Right ventricle myocardium inferior (tissue), 1 donor: ENCODE results near the gene PAPPA2. TPM values are rescaled to one million over a fixed set of nuclear protein-coding genes. Genes with fewer than 3 reads are reported as not detected.
A peak's percentile ranks its signal among the peaks of the same experiment; 100 is the strongest.
"Not testable (repeated sequence)": the region's sequence is repeated elsewhere in the genome, so short reads cannot be mapped to it uniquely, and the experiment has no call there.

Experiments
- ATAC-seq: fragments of 200-7000 bp; cut with Tn5 transposase; one replicate; pipeline ENCODE4 v1.9.1; 2020; ENCODE audit warnings: mild to moderate bottlenecking, moderate library complexity
- DNase-seq: peaks from one replicate; pipeline ENCODE4 v3.0.0; 2021; ENCODE audit errors: missing footprints
- intact Hi-C: fragments of 100-400 bp; cut with DNase I; formaldehyde crosslinking; loops from one replicate; pipeline ENCODE4 v1.11.0; 2022
- total RNA-seq: library from RNA; stranded (reverse); fragmentation: NEBNext Ultra II Directional; extraction: Animal tissue kit (Norgen Biotek cat#: 25700); gene quantifications from one replicate; pipeline ENCODE4 v1.2.1, GENCODE V29; 2021
- donor health status: DM: no; HTN: yes; CAD: no; lungs with severe emphysema.

The PAPPA2 gene
- total RNA-seq, 1 donor from 2014 or later: 0.35 TPM

- intact Hi-C loops: no loop called here
- no peak for ATAC-seq
Observed at GRCh38 chr1:176702901-176703300, 239.9 kb downstream of the PAPPA2 start.

DNA sequence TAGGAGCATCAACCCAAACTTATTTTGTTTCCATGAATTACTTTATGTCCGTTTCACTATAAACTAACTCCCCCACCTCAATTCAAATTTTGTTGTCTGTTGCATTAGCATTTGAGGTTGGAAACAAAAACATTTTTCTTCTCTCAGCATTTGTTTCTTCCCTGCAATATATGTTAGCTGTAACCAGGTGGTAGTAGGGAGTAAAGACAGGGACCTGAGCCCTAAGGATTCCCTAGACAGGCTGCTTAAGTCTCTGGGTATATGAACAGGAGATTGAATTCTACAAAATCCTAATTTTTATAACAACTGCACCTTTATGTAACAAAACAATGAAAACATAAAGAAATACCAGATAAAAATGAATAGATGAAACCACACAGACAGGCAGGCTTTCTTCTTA lies 242.6 kb downstream of the PAPPA2 start:
- intact Hi-C loops: no loop called here
- no peak for ATAC-seq
- no peak for DNase-seq

More at GRCh38 chr1:176702901-176703300, 239.9 kb downstream of the PAPPA2 start:
- DNase-seq: no peak

- intact Hi-C loops: no loop called here
- ATAC-seq (peak; percentile 48), DNase-seq (no peak)
Observed at GRCh38 chr1:176717066-176717750, 254.2 kb downstream of the PAPPA2 start.

GRCh38 chr1:176719447-176719846 lies 256.5 kb downstream of the PAPPA2 start:
- intact Hi-C loops: no loop called here
- DNase-seq (no peak), ATAC-seq (no peak)

DNA sequence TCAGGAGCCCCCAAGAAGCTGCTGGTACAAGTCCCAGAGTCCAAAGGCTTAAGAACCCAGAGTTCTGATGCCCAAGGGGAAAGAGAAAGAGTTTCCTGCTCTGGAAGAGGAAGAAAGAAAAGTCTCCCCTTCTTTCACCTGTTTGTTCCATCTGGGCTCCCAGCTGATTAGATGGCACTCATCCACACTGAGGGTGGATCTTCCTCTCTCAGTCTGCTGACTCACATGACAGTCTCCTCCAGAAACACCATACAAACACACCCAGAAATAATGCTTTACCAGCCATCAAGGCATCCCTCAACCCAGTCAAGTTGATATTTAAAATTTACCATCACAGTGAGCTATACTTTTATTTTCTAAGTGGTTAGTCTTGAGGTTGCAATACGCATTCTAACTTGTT lies 257.9 kb downstream of the PAPPA2 start:
- intact Hi-C loops: no loop called here
- no peak for DNase-seq
- no peak for ATAC-seq

- DNase-seq: no peak
- no peak for ATAC-seq
- intact Hi-C loops: no loop called here
Observed at GRCh38 chr1:176733661-176734060, 270.7 kb downstream of the PAPPA2 start.

DNA sequence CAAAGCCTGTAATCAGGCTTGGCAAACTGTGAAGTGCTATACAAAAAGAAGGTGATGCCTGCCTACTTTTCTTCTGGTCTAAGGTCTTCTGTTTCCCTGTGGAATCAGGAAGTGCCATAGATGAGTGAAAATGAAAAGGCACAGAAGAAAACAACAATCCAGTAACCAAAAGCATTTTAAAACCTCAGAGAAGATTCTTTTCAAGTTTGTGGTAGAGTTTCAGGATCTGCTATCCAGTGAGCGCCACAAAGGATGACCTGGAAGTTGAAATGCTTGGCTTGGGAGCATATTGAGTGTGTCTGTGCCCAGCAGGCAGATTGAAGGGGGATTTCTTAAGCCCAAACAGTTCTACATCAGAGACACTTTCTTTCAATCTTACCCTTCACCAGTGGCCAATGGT lies 272.2 kb downstream of the PAPPA2 start:
- ATAC-seq: no peak
- DNase-seq: no peak
- intact Hi-C loops: no loop called here

DNA sequence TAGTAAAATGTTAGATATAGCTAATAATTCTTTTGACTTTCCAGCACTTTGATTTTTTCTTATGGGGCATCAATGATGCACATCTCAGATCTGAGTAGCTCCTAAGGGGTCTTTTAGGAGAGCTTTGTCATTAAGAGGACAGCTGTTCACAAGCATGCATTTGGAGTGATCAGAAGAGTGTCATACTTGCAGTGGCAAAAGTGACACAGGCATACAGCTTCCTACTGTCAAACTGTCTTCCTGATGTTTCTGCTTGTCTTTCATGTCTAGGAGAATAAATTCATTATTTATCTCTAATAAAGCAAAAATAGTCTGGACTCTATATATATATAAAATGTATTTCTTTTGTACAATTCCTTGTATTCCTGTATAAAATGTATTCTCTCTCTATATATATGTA lies 273.0 kb downstream of the PAPPA2 start:
- intact Hi-C loops: no loop called here
- ATAC-seq: no peak
- DNase-seq: no peak

- ATAC-seq (peak; percentile 48), DNase-seq (no peak)
- intact Hi-C loops: no loop called here
Observed at GRCh38 chr1:176741181-176741580, 278.2 kb downstream of the PAPPA2 start.

DNA sequence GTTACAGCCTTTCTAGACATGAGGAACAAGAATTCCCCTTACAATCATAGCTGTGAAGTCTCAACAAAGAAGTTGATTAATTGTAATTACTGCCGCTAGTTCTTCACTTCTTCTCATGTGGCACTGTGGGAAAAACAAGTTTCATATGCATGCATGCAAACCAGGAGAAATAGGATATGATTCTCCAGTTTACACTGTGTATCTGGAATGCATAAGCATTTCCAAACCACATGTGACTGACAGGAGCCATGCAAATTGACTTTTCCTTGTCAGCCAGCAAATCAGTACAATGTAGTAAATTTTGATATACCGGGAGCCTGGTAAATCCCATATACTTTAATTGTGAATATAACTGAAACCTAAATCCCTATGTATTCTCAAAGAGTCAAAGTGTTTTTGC lies 279.3 kb downstream of the PAPPA2 start:
- ATAC-seq (no peak), DNase-seq (no peak)
- intact Hi-C loops: no loop called here

DNA sequence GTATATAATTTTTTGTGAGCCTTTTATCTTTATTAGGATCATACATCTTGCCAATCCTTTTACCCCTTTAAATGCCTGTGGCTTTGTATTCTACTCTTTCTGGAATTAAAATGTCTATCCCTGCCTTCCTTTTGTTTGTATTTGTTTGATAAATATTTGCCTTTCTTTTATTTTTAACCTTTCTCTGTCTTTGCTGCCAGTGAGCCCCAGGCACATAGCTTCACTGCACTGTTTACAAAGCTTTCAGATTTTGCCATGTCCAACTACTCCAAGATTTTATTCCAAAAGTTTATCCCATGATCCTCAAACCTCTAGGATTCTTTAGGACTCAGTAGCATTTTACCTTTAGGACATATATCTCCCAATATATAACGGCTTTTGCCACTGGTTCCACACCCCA lies 281.2 kb downstream of the PAPPA2 start:
- intact Hi-C loops: no loop called here
- ATAC-seq: no peak

DNA sequence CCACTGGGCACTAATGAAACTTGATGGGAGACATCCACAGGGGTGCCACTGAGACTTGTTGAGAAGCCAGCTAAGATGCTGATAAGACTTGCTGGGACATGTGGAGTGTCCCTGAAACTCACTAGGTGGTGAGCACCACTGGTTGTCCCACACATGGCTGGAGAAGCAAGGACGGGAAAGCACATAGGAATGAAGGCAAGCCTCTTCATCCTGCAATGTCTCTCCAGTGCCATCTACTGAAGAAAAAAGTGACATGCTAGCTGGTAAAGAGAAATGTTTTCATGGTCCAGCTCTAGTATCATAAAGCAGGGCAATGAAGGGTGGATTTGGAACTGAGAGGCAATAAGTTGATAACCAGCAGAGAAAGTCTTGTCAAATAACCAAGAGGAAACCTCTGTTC lies 283.0 kb downstream of the PAPPA2 start:
- ATAC-seq: no peak
- no peak for DNase-seq
- intact Hi-C loops: no loop called here

More for the DNA sequence above, 281.2 kb downstream of the PAPPA2 start:
- no peak for DNase-seq

DNA sequence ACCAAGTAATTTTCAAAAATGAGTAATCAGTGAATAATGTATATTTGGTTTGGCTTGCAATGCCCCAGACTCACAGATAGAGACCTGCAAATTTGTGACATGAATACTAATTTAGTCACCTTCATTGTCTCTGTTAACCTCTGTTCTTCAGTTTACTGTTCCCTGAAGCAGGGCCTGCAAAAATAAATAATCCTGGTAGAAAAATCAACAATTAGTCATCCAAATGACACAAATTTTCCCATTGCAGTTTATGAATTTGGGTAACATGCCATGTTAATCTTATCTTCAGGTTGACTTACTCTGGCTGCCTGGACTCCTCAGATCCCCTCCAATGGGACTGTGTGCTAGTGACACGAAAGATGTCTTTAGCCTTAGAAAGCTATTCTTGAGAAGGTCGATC lies 289.5 kb downstream of the PAPPA2 start:
- intact Hi-C loops: no loop called here
- no peak for ATAC-seq
- no peak for DNase-seq

DNA sequence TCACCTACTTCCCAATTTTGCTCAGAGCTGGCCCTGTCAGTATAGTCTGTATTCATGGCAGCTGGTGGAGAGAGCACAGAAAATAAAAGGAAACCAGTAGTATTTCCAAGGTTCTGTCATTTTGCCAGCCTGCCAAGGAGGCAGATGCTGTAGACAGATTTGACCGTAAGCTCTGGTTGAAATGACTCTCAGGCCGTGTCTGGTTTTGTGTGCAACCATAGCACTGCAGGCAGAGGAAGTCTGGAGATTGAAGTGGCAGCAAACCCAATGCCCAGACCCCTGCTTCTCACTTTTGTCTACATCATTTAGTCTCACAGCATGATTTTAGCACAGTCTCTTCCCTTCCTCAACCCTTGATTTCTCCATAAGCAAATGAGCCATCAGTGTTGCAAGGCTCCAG lies 291.7 kb downstream of the PAPPA2 start:
- intact Hi-C loops: no loop called here
- no peak for ATAC-seq

GRCh38 chr1:176756817-176757216 lies 293.8 kb downstream of the PAPPA2 start:
- DNase-seq, intact Hi-C loops, ATAC-seq: not testable (repeated sequence)

More for the DNA sequence above, 291.7 kb downstream of the PAPPA2 start:
- no peak for DNase-seq

- ATAC-seq (no peak), DNase-seq (no peak)
- intact Hi-C loops: no loop called here
Observed at GRCh38 chr1:176765608-176766007, 302.6 kb downstream of the PAPPA2 start.

- ATAC-seq: no peak
- DNase-seq: no peak
- intact Hi-C loops: no loop called here
Observed at GRCh38 chr1:176766779-176767178, 303.8 kb downstream of the PAPPA2 start.

GRCh38 chr1:176767714-176768136 lies 304.8 kb downstream of the PAPPA2 start:
- DNase-seq (no peak), ATAC-seq (no peak)
- intact Hi-C loops: no loop called here

GRCh38 chr1:176768532-176768931 lies 305.6 kb downstream of the PAPPA2 start:
- DNase-seq (no peak), ATAC-seq (no peak)
- intact Hi-C loops: no loop called here

DNA sequence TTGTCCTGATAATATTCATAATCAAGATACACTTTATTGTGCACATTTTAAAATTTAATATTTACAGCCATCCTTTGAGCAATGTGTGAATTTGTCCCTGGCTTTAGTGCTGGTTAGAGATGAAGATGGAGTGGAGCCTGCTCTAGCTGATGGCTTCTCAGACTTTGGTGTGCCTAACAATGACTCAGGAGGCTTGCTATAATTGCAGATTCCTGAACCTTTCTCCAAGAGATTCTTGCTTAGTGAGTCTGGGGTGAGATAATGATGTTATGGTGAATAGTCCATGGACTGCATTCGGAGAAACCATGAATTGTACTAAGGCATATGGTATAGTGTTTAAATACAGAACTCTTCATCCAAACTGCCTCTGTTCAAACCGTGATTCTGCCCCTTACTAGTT lies 307.1 kb downstream of the PAPPA2 start:
- intact Hi-C loops: no loop called here
- no peak for DNase-seq
- ATAC-seq: no peak

DNA sequence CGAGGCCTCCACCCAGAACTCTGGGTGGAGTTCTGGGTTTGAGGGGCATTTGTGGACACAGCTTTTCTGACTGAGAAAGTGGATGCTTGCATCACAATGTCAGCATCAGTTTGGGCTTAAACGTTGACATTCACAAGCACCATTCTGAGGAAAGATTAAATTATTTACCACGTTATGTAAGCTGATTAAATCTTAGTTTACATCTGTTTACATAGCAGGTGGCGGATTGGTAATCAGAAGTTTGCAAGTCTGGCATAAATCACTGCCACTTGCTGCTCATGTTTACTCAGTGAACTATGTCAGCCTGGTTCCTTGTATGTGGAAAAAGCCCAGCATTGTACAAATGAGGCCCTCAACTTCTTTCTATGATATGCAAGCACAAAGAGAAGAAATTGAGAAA lies 310.1 kb downstream of the PAPPA2 start:
- DNase-seq (no peak), ATAC-seq (no peak)
- intact Hi-C loops: no loop called here
